Common myeloid progenitor, CD34-positive (primary cell): ENCODE data around the gene ZNF776. TPM values are rescaled to one million over a fixed set of nuclear protein-coding genes. Genes with fewer than 3 reads are reported as not detected.

Experiments used
- CTCF ChIA-PET: fragments of 350-600 bp; sonication (Branson Sonifier 250); formaldehyde crosslinking; loops from one replicate; lab custom pipeline; 2021; ENCODE audit warnings: antibody characterized with exemption; lab: Charles Lee
- POLR2A ChIA-PET: fragments of 350-600 bp; sonication (Branson Sonifier 250); formaldehyde crosslinking; loops from one replicate; lab custom pipeline; 2021; ENCODE audit warnings: antibody characterized with exemption; lab: Charles Lee
- DNase-seq, 3 donors: peaks; one replicate each; pipeline versions ENCODE4 v3.0.0 to v3.0.0-alpha.2; 2013
- H3K27ac ChIP-seq, 2 experiments: 1 replicate in 1 of 2; 2 replicates in 1 of 2; pipeline ENCODE4 v1.7.0; 2013; ENCODE audit warnings: inconsistent platforms in 2 of 2, low read length in 2 of 2, mild to moderate bottlenecking in 2 of 2, low read depth in 1 of 2, moderate library complexity in 1 of 2; ENCODE audit not compliant: severe bottlenecking in 2 of 2, insufficient read depth in 1 of 2, poor library complexity in 1 of 2
- H3K27me3 ChIP-seq, 5 experiments: replicated peaks in 2 of 5; 1 replicate in 3 of 5; 2 replicates in 2 of 5; pipeline versions ENCODE4 v1.6.1 to v1.7.0; 2013; ENCODE audit warnings: low read length in 4 of 5, mild to moderate bottlenecking in 2 of 5, moderate library complexity in 2 of 5, inconsistent platforms in 1 of 5; ENCODE audit not compliant: insufficient read depth in 5 of 5, control insufficient read depth in 4 of 5
- H3K36me3 ChIP-seq, 4 experiments: 1 replicate in 2 of 4; 2 replicates in 2 of 4; pipeline versions ENCODE4 v1.6.1 to v1.7.0; 2013; ENCODE audit warnings: low read length in 3 of 4, control low read depth in 1 of 4, mild to moderate bottlenecking in 1 of 4; ENCODE audit not compliant: control insufficient read depth in 4 of 4, insufficient read depth in 4 of 4
- H3K4me1 ChIP-seq, 4 experiments: 1 replicate in 3 of 4; 2 replicates in 1 of 4; pipeline versions ENCODE4 v1.6.1 to v1.7.1; 2013; ENCODE audit warnings: low read length in 3 of 4, mild to moderate bottlenecking in 3 of 4, control low read depth in 1 of 4, inconsistent platforms in 1 of 4, moderate library complexity in 1 of 4; ENCODE audit not compliant: control insufficient read depth in 4 of 4, insufficient read depth in 4 of 4; ENCODE audit errors: control extremely low read depth in 1 of 4
- H3K4me3 ChIP-seq, 7 experiments: 1 replicate in 4 of 7; 2 replicates in 3 of 7; pipeline versions ENCODE4 v1.5.1 to v1.7.0; 2013; ENCODE audit warnings: mild to moderate bottlenecking in 7 of 7, low read length in 6 of 7, moderate library complexity in 6 of 7, inconsistent platforms in 2 of 7, low read depth in 2 of 7, control low read depth in 1 of 7; ENCODE audit not compliant: insufficient read depth in 4 of 7, control insufficient read depth in 1 of 7; ENCODE audit errors: extremely low read depth in 1 of 7
- H3K9me3 ChIP-seq, 5 experiments: 1 replicate in 4 of 5; 2 replicates in 1 of 5; pipeline versions ENCODE4 v1.6.1 to v1.7.1; 2013; ENCODE audit warnings: low read length in 4 of 5, mild to moderate bottlenecking in 2 of 5, inconsistent platforms in 1 of 5, low read depth in 1 of 5, moderate library complexity in 1 of 5; ENCODE audit not compliant: control insufficient read depth in 4 of 5, insufficient read depth in 2 of 5; ENCODE audit errors: control extremely low read depth in 1 of 5
- WGBS: methylation state at CpG from one replicate; pipeline ENCODE4 v1.1.5; 2013; ENCODE audit not compliant: insufficient coverage; 5-methylcytosine and 5-hydroxymethylcytosine counted together
- polyA plus RNA-seq: library from polyadenylated mRNA; unstranded; fragments of 120-200 nt; gene quantifications from one replicate; pipeline ENCODE4 v1.2.1, GENCODE V29; 2013

Gene ZNF776
- 33.2 TPM for polyA plus RNA-seq

- ChIA-PET CTCF (interaction anchor here (1.3 to 2.3 kb wide), 2 partner anchors 9 to 13 kb away, joined by 3 to 6 read pairs; no protein-coding TSS in a partner anchor), POLR2A (interaction anchor here (0.6 to 1.5 kb wide), 5 partner anchors 9 to 72 kb away, joined by 3 to 7 read pairs (median 4); partner anchors contain the start of gene ZNF552)
- WGBS: 2% methylated on average over 45 of the region's 51 CpGs
- peaks cover 27 to 38% (median 36%) of the 10 kb centered on the region in 4 experiments for H3K36me3 ChIP-seq
- H3K4me1 ChIP-seq: peaks cover 0 to 15% (median 9%) of the 10 kb centered on the region in 4 experiments
- no peaks in the 10 kb centered on the region for H3K27me3 ChIP-seq
- H3K9me3 ChIP-seq: peaks cover 10 to 30% (median 29%) of the 10 kb centered on the region in 5 experiments
- H3K4me3 ChIP-seq: peak within 1 kb of the TSS; percentile 81 to 100 (median 97)
- H3K27ac ChIP-seq: peak within 1 kb of the TSS; percentile 85 to 92
- DNase-seq: peak; percentile 94 to 97 (median 97)
Measured at GRCh38 chr19:57746580-57747471, at the start of gene ZNF776. TSS of gene ZNF776 (plus strand) at chr19:57746815. CDS start at chr19:57747059, 244 bp downstream.

- Histone ChIP-seq H3K9me3 (peaks cover 5 to 57% (median 47%) of the 10 kb centered on the region in 5 experiments), H3K27ac (no peak overlapping the region), H3K4me1 (peaks cover 0 to 2% (median 0%) of the 10 kb centered on the region in 4 experiments), H3K36me3 (peaks cover 45 to 85% (median 64%) of the 10 kb centered on the region in 4 experiments), H3K27me3 (no peaks in the 10 kb centered on the region), H3K4me3 (no peak overlapping the region)
- WGBS: 92% methylated on average over 4 of the region's 6 CpGs
- DNase-seq: no peak
- ChIA-PET CTCF (no interaction called here), POLR2A (no interaction called here)
Measured at GRCh38 chr19:57701625-57702024, 45.0 kb upstream of the ZNF776 start.

- H3K27ac ChIP-seq: no peak overlapping the region
- no peak for DNase-seq
- peaks cover 32 to 59% (median 44%) of the 10 kb centered on the region in 4 experiments for H3K36me3 ChIP-seq
- H3K4me3 ChIP-seq: peak overlapping the region in 1 of 7 experiments; percentile 25
- H3K9me3 ChIP-seq: peaks cover 3 to 49% (median 41%) of the 10 kb centered on the region in 5 experiments
- WGBS: 100% methylated on average over 1 of the region's 1 CpG
- peaks cover 0 to 21% (median 3%) of the 10 kb centered on the region in 4 experiments for H3K4me1 ChIP-seq
- ChIA-PET CTCF (no interaction called here), POLR2A (no interaction called here)
- no peaks in the 10 kb centered on the region for H3K27me3 ChIP-seq
Measured at GRCh38 chr19:57706346-57706745, 40.3 kb upstream of the ZNF776 start.

GRCh38 chr19:57708641-57709361 is 37.8 kb upstream of the ZNF776 start, which contains the start of gene ZNF154:
TSS of gene ZNF154 (minus strand) at chr19:57709204. CDS start at chr19:57708971, 233 bp downstream.
- Histone ChIP-seq H3K27me3 (no peaks in the 10 kb centered on the region), H3K27ac (peak within 1 kb of the TSS; percentile 89 to 90), H3K9me3 (peaks cover 0 to 29% (median 21%) of the 10 kb centered on the region in 5 experiments), H3K4me1 (peaks cover 0 to 21% (median 3%) of the 10 kb centered on the region in 4 experiments), H3K36me3 (peaks cover 15 to 34% (median 25%) of the 10 kb centered on the region in 4 experiments), H3K4me3 (peak within 1 kb of the TSS; percentile 58 to 95 (median 74))
- ChIA-PET POLR2A (interaction anchor here (0.6 to 1.1 kb wide), 3 partner anchors 27 to 273 kb away, joined by 3 to 4 read pairs (median 3); partner anchors contain the start of genes ZNF551 and ZNF749), CTCF (interaction anchor here (0.9 to 1.6 kb wide), 3 partner anchors 9 to 131 kb away, joined by 3 to 4 read pairs (median 3); partner anchors contain the start of gene ZNF551)
- DNase-seq: peak; percentile 87 to 96 (median 95)
- WGBS: 3% methylated on average over 42 of the region's 53 CpGs

GRCh38 chr19:57709616-57710015 is 37.0 kb upstream of the ZNF776 start:
- no peak overlapping the region for H3K27ac ChIP-seq
- peaks cover 8 to 26% (median 19%) of the 10 kb centered on the region in 4 experiments for H3K36me3 ChIP-seq
- no peaks in the 10 kb centered on the region for H3K27me3 ChIP-seq
- H3K9me3 ChIP-seq: peaks cover 0 to 23% (median 17%) of the 10 kb centered on the region in 5 experiments
- peak overlapping the region in 5 of 7 experiments; percentile 66 to 95 (median 80) for H3K4me3 ChIP-seq
- CTCF ChIA-PET: interaction anchor here (0.9 to 1.0 kb wide), 2 partner anchors 28 to 132 kb away, joined by 3 read pairs; partner anchors contain the start of gene ZNF551
- POLR2A ChIA-PET: interaction anchor here (0.6 to 1.1 kb wide), 3 partner anchors 28 to 274 kb away, joined by 3 to 4 read pairs (median 3); partner anchors contain the start of genes ZNF551 and ZNF749
- H3K4me1 ChIP-seq: peaks cover 0 to 21% (median 3%) of the 10 kb centered on the region in 4 experiments
- WGBS: 85% methylated on average over 10 of the region's 15 CpGs
- no peak for DNase-seq

GRCh38 chr19:57712222-57712621 is 34.4 kb upstream of the ZNF776 start:
- Histone ChIP-seq H3K9me3 (peaks cover 0 to 17% (median 3%) of the 10 kb centered on the region in 5 experiments), H3K27ac (no peak overlapping the region), H3K4me3 (no peak overlapping the region), H3K4me1 (peaks cover 0 to 17% (median 3%) of the 10 kb centered on the region in 4 experiments), H3K36me3 (peaks cover 2 to 5% (median 4%) of the 10 kb centered on the region in 4 experiments), H3K27me3 (no peaks in the 10 kb centered on the region)
- DNase-seq: peak in 1 of 3 donors; percentile 45
- ChIA-PET CTCF (interaction anchor here (0.9 kb wide), 1 partner anchor 11 kb away, joined by 3 read pairs; no protein-coding TSS in a partner anchor), POLR2A (no interaction called here)
- WGBS: 75% methylated on average over 1 of the region's 1 CpG
